Epidermal melanocyte (primary cell): ENCODE measurements around the gene MSH6.

ENCODE experiments used
- DNase-seq: peaks from one replicate; pipeline ENCODE4 v3.0.0; 2011; ENCODE audit warnings: low spot score; ENCODE audit not compliant: insufficient read length

MSH6 gene

DNA sequence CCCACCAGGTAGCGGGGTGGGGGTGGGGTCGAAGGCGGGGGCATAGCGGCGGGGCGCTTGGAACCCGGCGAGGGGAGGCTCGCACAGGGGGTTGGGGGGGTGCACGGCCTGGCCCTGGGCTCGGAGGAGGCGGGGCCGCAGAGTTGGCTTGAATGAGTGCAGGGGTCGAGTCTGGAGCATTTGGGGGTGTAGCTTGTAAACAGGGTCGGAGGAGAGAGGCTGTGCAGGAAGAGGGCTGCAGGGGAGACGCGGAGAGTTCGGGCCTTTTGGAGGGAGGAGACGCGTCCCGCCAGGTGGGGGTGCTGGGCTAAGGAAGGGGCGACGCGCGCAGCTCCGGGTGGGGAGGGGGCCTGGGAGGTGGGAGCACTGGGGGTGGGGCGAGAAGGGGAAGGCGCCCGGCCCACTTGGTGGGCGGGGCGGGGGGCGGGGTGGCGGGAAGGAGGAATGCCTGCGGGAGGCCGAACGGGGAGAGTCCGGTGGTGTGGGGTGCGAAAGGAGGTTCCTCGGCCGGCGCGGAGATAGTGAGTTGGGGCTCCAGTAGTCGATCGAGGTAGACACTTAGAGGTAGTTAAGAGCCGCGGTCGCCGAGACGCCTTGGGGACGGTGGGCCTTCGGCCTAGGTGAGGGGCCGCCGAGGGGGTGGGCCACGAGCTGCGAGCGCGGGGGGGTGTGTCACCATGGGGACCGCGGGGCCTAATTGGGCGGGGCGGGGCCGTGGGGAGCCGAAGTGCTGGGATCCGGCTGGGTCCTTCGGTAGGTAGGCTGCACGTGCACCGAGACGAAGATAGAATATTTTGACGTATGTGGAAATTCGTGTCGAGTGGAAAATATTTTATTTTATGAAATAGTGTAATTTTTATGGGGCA is 774 bp downstream of the MSH6 start:
- DNase-seq = peak; percentile 33

DNA sequence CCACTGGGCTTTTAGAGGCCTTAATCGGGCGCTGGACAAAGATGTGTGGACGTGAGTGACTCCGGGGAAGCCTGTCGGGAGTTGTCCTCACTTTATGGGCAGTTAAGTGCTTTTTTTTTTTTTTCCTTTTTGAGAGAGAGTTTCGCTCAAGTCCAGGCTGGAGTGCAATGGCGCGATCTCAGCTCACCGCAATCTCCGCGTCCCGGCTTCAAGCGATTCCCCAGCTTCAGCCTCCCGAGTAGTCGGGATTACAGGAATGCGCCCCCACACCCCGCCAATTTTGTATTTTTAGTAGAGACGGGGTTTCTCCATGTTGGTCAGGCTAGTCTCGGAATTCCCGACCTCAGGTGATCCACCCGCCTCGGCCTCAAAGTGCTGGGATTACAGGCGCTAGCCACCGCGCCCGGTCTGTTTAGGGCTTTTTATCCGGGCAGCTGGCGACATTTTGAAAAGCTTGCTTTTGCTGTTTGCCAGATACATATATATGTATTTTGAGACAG is 1.5 kb downstream of the MSH6 start:
- no peak for DNase-seq

DNA sequence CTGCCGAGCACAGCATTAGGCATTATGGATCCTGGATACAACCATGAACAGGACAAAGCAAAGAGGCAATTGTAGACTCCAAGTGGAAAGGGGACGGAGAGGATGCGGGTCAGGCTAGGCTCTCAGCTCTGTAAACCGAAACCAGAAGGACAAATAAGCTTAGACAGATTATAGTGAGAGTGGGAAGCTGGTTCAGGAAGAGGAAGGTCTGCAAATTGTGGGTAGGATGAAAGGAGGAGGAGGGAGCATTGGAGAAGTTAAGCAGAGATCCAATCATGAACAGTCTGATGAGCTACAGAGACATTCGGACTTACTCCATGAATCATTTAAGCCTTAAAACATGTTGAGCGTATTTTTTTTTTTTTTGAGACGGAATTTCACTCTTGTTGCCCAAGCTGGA is 3.0 kb downstream of the MSH6 start:
- no peak for DNase-seq

DNA sequence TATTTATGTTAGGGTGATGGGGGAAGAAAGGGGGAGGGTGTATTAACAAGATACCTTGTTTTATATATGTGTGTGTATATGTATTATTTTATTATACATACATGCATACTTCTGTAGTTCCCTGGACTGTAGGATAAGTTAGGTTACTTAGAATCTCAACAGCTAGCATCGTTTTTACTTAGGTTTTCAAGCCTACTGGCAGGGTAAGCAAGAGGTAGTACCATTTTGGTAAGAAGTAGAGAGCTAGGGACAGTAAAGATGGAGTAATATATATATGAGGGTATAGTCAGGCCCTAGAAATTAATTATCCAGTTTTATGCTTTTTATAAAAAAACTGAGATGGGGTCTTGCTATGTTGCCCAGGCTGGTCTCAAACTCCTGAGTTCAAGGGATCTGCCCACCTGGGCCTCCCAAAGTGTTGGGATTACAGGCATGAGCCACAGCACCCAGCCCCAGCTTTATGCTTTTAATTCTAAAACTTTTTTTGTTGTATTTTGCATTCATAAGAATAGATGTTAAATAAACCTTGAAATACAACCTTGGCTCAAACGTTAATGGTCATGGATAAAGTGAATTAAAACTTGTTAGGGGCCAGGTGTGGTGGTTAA is 13.2 kb downstream of the MSH6 start:
- DNase-seq = no peak

DNA sequence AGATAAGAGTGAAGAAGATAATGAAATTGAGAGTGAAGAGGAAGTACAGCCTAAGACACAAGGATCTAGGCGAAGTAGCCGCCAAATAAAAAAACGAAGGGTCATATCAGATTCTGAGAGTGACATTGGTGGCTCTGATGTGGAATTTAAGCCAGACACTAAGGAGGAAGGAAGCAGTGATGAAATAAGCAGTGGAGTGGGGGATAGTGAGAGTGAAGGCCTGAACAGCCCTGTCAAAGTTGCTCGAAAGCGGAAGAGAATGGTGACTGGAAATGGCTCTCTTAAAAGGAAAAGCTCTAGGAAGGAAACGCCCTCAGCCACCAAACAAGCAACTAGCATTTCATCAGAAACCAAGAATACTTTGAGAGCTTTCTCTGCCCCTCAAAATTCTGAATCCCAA is 15.7 kb downstream of the MSH6 start:
- no peak for DNase-seq

DNA sequence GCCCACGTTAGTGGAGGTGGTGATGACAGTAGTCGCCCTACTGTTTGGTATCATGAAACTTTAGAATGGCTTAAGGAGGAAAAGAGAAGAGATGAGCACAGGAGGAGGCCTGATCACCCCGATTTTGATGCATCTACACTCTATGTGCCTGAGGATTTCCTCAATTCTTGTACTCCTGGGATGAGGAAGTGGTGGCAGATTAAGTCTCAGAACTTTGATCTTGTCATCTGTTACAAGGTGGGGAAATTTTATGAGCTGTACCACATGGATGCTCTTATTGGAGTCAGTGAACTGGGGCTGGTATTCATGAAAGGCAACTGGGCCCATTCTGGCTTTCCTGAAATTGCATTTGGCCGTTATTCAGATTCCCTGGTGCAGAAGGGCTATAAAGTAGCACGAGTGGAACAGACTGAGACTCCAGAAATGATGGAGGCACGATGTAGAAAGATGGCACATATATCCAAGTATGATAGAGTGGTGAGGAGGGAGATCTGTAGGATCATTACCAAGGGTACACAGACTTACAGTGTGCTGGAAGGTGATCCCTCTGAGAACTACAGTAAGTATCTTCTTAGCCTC is 16.2 kb downstream of the MSH6 start:
- DNase-seq = no peak

DNA sequence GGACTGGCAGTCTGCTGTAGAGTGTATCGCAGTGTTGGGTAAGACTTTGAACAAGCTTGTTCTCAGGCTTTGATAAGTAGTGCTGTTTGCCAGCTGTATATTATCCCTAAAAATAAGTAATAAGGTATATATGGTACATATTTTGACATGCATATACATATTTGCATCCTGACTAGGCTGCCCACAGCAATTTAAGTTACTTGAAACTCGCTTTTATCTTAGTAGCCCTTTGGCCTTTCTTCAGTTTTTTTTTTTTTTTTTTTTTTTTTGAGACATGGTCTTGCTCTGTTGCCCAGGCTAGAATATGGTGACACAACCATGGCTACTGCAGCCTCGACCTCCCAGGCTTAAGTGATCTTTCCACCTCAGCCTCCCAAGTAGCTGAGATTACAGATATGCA is 18.2 kb downstream of the MSH6 start:
- no peak for DNase-seq

DNA sequence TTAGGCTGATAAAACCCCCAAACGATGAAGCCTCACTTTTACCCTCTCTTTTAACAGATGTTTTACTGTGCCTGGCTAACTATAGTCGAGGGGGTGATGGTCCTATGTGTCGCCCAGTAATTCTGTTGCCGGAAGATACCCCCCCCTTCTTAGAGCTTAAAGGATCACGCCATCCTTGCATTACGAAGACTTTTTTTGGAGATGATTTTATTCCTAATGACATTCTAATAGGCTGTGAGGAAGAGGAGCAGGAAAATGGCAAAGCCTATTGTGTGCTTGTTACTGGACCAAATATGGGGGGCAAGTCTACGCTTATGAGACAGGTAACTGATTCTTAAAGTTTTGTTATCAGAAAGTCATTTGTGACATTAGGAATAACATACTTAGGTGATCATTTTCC is 20.4 kb downstream of the MSH6 start:
- DNase-seq = no peak

DNA sequence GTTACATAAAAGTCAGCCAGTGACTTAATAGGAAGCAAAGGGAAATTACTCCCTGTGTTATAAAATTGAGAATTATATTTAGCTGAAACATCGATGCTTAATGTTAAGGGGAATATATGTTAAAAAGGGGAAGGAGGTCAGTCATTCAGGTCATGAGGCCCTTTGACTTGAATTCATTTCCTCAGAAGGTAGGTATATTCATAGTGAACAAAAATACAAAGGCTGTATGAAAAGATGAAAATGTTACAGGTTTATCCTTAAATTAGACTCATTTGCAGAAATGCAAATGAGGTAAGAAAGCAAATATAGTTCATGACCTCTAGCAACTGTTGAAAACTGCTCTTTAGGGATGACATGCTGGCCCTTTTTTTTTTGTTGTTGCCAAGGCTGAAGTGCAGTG is 20.8 kb downstream of the MSH6 start:
- no peak for DNase-seq

DNA sequence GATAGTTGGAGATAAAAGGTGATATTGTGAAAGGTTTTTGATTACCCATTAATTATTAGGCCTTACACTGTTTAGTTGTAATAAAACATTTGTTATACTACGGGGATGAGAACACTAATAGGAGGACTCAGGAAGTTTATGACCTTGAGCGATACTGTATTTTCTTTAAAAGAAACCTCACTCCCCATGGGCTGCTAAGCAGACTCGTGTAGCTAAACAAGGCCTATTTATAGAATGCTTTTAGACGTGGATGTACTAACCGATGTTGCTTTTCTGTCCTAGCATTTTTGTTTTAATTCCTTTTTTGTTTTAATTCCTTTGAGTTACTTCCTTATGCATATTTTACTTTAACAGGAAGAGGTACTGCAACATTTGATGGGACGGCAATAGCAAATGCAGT is 22.9 kb downstream of the MSH6 start:
- no peak for DNase-seq

DNA sequence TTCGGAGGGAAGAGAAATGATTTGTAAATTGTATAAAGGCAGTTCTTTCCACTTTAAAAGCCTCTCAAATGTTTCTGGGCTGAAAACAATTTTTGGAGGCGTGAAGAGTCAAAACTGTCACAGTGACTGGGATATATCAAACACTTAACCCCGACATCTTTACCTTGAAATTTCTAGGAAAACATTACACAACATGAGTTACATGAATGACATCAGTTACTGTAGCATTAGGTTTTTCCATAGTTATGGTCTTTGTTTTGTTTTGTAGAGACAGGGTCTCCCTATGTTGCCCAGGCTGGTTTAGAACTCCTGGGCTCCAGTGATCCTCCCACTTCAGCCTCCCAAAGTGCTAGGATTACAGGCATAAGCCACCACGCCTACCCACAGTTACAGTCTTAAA is 25.7 kb downstream of the MSH6 start:
- no peak for DNase-seq

DNA sequence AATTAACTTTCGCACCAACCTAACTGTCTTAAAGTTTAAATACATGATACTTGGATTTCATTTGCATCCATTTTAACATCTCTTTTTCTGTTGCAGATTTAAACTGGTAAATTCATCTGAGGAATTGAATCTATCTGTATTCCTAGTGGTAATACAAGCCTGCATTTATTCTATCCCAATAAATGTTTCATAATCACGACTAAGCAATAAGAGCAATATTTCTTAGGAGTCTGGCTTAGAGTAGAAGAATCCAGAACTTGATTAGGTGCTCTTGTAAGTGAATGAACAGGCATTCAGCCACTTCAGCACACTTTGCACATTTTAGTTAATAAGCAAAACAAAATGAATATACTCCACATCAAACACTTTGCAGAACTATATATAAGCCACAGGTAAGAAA is 27.0 kb downstream of the MSH6 start:
- DNase-seq = no peak

DNA sequence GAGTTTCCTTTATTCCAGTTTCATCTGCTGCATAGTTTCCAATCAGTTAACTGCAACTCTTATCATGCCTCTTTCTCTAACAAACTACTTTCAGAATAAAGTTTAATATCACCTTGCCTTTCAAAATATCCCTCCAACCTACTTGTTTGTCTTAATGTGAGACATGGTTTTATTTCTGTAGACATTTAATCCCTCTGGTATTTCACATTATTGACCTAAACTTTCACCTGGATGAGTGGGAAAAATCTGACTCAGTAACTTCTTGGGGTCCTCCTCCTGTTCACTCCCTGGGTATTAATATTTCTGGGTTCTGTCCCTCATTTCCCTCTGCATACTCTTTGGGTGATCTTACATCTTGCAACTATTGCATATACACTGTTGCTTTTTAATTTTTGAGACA is 27.9 kb downstream of the MSH6 start:
- no peak for DNase-seq

DNA sequence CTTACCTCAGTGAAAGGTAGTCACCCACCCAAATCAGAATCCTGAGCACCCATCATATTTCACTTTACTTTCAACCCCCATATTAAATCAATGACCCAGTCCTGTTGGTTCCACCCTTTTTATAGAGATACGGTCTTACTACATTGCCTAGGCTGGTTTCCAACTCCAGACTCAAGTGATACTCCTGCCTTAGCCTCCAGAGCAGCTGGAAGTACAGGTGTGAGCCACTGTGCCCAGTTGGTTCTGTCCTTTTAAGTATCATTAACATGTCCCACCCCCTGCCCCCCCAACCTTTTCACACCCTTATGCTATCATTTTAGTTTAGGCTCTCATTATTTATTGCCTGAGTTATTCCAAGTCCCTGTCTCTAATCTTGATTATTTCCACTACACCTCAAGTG is 28.7 kb downstream of the MSH6 start:
- no peak for DNase-seq

DNA sequence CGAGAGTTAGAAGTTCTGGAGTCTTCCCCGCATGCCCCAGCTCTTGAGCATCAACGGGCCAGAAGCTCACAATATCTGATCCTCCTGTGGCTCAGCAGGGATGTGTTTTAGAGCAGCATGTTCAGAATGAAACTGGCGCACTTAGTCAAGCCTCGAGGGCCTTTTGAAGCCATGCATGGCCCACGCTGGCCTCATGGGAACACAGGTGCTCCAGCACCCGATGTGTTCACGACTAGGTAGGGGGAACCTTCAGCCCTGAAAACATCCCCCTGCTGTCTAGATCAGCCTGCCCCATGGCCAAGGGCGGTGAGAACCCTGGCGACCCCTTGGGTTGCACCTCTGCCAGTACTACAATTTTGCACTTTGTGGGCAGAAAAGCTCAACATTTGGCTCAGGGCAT is 32.8 kb downstream of the MSH6 start:
- DNase-seq = no peak

DNA sequence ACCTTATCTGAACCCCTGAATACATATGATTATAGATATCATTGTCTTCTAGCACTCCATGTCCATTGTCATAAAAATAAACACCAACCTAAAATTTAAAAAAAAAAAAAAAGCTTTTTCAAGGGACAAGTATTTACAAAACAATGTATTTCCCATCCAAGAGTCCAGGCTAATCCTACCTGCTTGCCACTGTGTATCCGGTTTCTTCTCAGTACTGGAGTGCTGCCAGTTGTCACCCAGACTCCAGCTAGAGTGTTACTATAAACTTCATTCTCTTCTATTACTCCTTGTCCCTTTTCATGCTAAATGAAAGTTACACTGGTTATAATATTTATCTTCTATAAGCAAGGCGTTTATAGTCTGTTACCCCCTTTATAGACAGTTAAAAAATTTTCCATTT is 35.8 kb downstream of the MSH6 start:
- DNase-seq = no peak

DNA sequence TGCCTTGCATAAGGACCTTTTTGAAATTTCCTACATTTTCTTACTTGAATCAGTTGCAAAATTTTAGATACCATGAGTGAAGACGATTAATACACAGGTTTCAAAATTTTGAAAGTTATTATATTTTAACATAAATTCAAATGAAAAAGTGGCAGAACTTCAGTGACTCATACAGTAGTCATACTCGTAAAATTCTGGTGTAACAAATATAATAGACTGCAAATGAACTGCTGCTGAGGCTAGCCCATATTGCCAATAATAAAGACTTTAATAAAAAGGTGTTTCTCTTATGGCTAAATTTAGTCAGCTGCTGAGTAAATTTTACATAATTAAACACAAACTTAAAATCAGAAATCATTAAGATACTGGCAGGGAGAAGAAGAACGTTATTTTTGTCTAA is 36.9 kb downstream of the MSH6 start:
- DNase-seq = no peak

DNA sequence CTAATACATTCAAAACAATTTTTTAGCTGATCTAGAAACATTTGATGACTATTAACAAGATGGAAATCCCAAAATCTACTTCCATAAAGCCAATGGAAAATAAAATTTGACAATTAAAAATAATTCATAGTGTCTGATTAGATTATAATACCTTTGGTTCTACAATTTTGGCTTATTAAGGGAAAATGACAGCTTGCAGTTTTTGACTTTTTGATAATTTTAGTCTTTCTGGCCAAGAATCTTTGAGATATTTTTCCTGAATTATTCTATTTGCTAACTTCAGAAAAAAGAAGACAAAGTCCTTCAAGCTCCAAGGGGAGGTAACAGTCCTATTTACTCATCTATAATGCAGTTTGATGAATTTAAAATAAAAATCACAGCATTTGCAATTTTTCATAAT is 39.6 kb downstream of the MSH6 start:
- no peak for DNase-seq

DNA sequence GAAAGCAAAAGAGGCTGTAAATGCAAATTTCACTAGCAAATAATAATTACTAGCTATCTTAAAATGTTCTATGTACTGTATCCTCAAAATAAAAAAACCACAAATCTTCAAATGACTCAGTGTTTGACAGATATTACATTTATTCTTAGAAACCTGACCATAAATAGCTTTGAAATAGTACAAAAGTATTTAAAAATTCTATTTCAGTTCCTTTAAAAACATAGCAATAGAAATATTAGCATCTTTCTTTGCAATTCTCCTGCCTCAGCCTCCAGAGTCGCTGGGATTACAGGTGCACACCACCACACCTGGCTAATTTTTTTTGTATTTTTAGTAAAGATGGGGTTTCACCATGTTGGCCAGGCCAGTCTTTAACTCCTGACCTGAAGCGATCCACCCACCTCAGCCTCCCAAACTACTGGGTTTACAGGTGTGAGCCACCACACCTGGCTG is 50.6 kb downstream of the MSH6 start:
- DNase-seq = no peak

DNA sequence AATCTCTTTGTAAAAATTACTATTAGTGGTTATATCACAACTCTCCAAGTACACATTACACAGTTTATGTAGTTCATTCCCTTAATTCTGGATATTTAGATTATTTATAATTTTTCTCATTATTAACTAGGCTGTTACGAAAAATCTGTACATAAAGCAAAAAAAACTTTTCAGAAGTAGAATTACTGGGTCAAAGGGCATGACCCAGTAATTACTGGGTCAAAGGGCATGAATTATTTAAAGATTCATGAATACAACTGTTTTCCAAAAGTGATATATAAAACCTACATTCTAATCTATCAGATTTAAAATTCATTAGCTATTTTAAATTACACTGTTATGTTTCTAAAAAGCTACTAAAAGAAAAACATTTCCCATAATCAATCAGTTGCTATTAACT is 55.3 kb downstream of the MSH6 start:
- DNase-seq = no peak

DNA sequence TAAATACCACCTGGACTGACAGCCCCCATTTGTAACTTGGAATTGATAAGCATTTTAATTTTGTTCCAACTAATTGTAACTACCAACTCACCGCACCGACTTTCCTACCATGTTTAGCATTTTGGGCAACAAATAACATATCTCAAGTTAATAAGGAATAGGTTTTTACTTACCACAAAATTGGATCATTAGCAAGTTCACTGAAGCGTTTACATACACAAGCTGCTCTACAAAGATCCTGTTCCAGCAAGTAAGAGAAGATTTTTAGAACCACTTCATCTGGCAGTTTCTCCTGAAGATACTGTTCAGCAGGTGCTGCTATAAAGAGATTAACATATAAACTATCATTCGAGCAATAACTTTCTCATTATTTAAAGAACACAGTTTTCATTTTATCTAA is 55.7 kb downstream of the MSH6 start:
- DNase-seq = no peak

DNA sequence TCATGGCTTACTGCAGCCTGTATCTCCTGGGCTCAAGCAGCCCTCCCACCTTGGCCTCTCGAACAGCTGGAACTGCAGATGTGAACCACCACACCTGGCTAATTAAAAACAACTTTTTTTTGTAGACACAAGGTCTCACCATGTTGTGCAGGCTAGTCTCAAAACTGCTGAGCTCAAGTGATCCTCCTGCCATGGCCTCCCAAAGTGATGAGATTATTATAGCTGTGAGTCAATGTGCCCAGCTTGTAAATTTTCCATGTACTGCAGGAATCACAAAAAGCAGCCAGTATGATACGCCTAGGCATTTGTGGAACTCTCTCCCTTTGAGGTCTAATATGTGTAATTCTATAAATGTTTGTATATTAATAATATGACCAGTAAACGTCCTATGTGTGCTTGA is 59.9 kb downstream of the MSH6 start:
- no peak for DNase-seq

DNA sequence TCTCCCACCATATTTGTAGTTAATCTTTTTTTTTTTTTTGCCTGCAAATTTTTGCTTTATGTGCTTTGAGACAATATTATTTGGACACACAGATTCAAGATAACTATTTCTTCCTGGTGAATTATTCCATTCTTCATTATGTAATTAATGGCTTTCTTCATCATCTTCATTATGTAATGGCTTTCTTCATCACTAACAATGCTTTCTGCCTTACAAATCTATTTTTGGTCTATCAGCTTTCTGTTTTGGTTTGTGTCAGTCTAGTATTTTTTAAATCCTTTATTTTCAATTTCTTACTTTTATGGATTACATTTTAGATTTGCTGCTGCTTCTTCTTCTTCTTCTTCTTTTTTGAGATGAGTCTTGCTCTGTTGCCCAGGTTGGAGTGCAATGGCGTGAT is 60.5 kb downstream of the MSH6 start:
- no peak for DNase-seq
